Small intestine (tissue), 7 donors: ENCODE results near the gene VWF. TPM values are rescaled to one million over a fixed set of nuclear protein-coding genes. Genes with fewer than 3 reads are reported as not detected.

Experiments
- DNase-seq, 2 donors: peaks; one replicate each; pipeline versions ENCODE4 v3.0.0 to v3.0.0-alpha.2; 2013
- FAIRE-seq: peaks from 2 replicates; lab custom pipeline; 2012; peaks lifted over from hg19 to GRCh38; lab: Jason Lieb, UNC
- H3K27ac ChIP-seq, 3 donors: one replicate each; pipeline ENCODE4 v1.5.1; 2013; ENCODE audit warnings: low read length in 2 of 3, mild to moderate bottlenecking in 2 of 3, control low read depth in 1 of 3, inconsistent platforms in 1 of 3, low read depth in 1 of 3, moderate library complexity in 1 of 3
- H3K27me3 ChIP-seq, 3 donors: one replicate each; pipeline ENCODE4 v1.6.1; 2013; ENCODE audit warnings: low read length in 3 of 3, inconsistent platforms in 1 of 3; ENCODE audit not compliant: control insufficient read depth in 3 of 3, insufficient read depth in 3 of 3
- H3K36me3 ChIP-seq, 3 donors: one replicate each; pipeline ENCODE4 v1.6.1; 2013; ENCODE audit warnings: low read length in 3 of 3, inconsistent platforms in 1 of 3, low read depth in 1 of 3, mild to moderate bottlenecking in 1 of 3, moderate library complexity in 1 of 3; ENCODE audit not compliant: control insufficient read depth in 3 of 3, insufficient read depth in 2 of 3
- H3K4me1 ChIP-seq, 3 donors: one replicate each; pipeline ENCODE4 v1.6.1; 2013; ENCODE audit warnings: low read length in 2 of 3, inconsistent platforms in 1 of 3, low read depth in 1 of 3, mild to moderate bottlenecking in 1 of 3, moderate library complexity in 1 of 3; ENCODE audit not compliant: control insufficient read depth in 3 of 3, insufficient read depth in 2 of 3
- H3K4me3 ChIP-seq, 3 donors: one replicate each; pipeline ENCODE4 v1.5.1; 2013; ENCODE audit warnings: low read length in 3 of 3, control low read depth in 1 of 3, inconsistent platforms in 1 of 3, low read depth in 1 of 3, mild to moderate bottlenecking in 1 of 3, moderate library complexity in 1 of 3
- H3K9me3 ChIP-seq, 2 donors: one replicate each; pipeline ENCODE4 v1.6.1; 2013; ENCODE audit warnings: low read depth in 1 of 2, low read length in 1 of 2; ENCODE audit not compliant: control insufficient read depth in 2 of 2, insufficient read depth in 1 of 2
- WGBS, 3 donors: extraction: QIAGEN DNeasy Blood & Tissue Kit; methylation state at CpG; one replicate each; pipeline ENCODE4 v1.1.7; 2013; 5-methylcytosine and 5-hydroxymethylcytosine counted together
- polyA plus RNA-seq, 4 donors: library from polyadenylated mRNA; stranded (reverse) in 3 of 4; unstranded in 1 of 4; fragments of 200-250 nt in 3 of 4; fragments of 120-200 nt in 1 of 4; gene quantifications; one replicate each; pipeline versions ENCODE4 v1.2.1 to v1.2.3, GENCODE V29; 2013
- donor health status: healthy with polysubstance abuse.
- donor health status: control.
- donor health status: control.
- donor health status: Bipolar disorder and iron deficiency.
- donor health status: healthy.

VWF gene
- polyA plus RNA-seq, 4 donors, result 2.2 to 82.9 (median 6.1) TPM

- 73 to 89% (median 81%) methylated on average over 1 of the region's 1 CpG for WGBS, 3 donors
- peaks cover 13 to 54% (median 24%) of the 10 kb centered on the region in 3 donors for H3K27me3 ChIP-seq
- FAIRE-seq, result no peak
Measured at GRCh38 chr12:5947006-5947405, 177.5 kb downstream of the VWF start.

DNA sequence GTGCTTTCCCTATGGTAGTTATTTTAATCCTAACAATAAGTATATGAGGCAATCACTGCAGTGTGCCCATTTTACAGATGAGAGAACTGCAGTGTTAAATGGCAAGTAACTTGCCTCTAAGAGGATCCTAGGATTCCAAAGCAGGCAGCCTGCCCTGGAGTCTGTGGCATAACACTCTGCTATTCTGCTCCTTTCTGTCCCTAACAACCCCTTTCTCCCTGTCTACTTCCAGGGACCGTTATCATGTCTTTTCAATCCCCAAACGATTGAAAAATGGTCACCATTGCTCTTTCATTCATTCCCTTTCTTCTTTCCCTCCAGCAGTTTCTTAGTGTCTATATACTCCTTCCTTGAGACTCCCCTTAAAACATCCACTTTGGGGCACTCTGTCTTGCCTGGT, 178.1 kb downstream of the VWF start:
- Histone ChIP-seq H3K9me3 (no peaks in the 10 kb centered on the region), H3K27ac (no peak overlapping the region), H3K4me3 (no peak overlapping the region), H3K36me3 (no peaks in the 10 kb centered on the region), H3K4me1 (peaks cover 0 to 2% (median 0%) of the 10 kb centered on the region in 3 donors), H3K27me3 (peaks cover 13 to 54% (median 22%) of the 10 kb centered on the region in 3 donors)
- no peak for DNase-seq
- WGBS, 3 donors, result 80 to 81% (median 81%) methylated on average over 2 of the region's 2 CpGs
- no peak for FAIRE-seq

More at GRCh38 chr12:5947006-5947405, 177.5 kb downstream of the VWF start:
- Histone ChIP-seq H3K36me3 (no peaks in the 10 kb centered on the region), H3K27ac (no peak overlapping the region), H3K4me1 (peaks cover 0 to 2% (median 0%) of the 10 kb centered on the region in 3 donors), H3K4me3 (no peak overlapping the region), H3K9me3 (no peaks in the 10 kb centered on the region)
- DNase-seq, result no peak

DNA sequence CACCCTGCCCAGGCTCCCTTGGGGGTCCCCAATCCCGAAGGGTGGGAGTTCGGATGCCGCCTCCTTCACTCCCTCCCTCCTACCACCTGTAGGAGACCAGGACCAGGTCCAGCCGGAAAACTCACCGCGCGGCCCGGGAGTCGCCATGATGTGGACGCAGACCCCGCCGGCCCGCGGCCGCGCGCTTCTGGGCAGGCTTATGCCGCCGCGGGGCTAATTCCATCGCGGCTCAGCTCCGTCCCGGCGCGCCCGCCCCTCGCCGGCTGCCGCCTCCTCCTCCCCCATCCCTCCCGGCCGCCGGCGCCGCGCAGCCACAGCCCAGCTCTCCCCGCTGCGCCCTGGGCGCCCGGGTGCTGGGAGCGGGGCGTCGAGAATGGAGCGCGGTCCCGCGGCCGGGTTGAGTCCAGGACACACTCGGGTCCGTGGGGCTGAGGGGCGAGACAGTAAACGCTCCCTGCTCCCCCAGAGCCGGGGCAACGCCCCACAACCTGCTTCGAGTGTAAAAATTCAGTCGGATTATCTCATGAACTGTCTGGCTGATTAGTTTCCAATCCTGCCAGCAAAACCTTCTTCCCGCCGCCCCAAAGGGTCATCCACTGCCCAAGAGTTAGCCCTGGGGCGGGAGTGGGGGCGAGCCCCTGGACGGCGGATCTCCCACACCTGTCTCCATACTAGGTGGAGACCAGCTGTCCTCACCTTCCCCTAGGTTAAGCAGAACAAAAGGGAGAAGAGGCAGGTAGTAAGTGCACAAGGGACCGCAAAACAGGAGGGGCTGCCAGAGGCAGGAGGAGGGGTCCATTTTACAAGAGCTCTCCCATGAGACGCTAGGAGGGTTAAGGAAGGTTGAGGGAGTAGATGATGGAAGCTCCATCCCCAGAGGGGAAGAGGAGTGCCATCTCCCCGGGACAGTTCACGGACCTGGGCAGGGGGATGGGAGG, 179.1 kb downstream of the VWF start, which contains the start of gene ANO2:
ANO2 (minus strand) TSS at position 189 of the 938 bp plus-strand sequence; CDS start at position 147, 42 bp downstream.
- Histone ChIP-seq H3K27me3 (peaks cover 13 to 54% (median 22%) of the 10 kb centered on the region in 3 donors), H3K9me3 (no peaks in the 10 kb centered on the region), H3K4me1 (peaks cover 0 to 2% (median 0%) of the 10 kb centered on the region in 3 donors), H3K4me3 (peak within 1 kb of the TSS in 1 of 3 donors; percentile 25), H3K27ac (no peak within 1 kb of the TSS), H3K36me3 (no peaks in the 10 kb centered on the region)
- DNase-seq, result peak in 1 of 2 donors; percentile 36
- FAIRE-seq, result no peak
- WGBS, 3 donors, result 5 to 7% (median 7%) methylated on average over 52 to 66 of the region's 66 CpGs

GRCh38 chr12:5944688-5945070, 179.8 kb downstream of the VWF start:
- Histone ChIP-seq H3K27ac (no peak overlapping the region), H3K27me3 (peaks cover 13 to 51% (median 21%) of the 10 kb centered on the region in 3 donors), H3K4me3 (peak overlapping the region in 1 of 3 donors; percentile 25), H3K4me1 (peaks cover 0 to 2% (median 0%) of the 10 kb centered on the region in 3 donors), H3K36me3 (no peaks in the 10 kb centered on the region), H3K9me3 (no peaks in the 10 kb centered on the region)
- FAIRE-seq, result no peak
- no peak for DNase-seq
- 8 to 23% (median 19%) methylated on average over 12 of the region's 12 CpGs for WGBS, 3 donors

- DNase-seq, result no peak
- Histone ChIP-seq H3K27ac (no peak overlapping the region), H3K36me3 (no peaks in the 10 kb centered on the region), H3K27me3 (peaks cover 13 to 50% (median 19%) of the 10 kb centered on the region in 3 donors), H3K4me1 (peaks cover 0 to 2% (median 0%) of the 10 kb centered on the region in 3 donors), H3K4me3 (no peak overlapping the region), H3K9me3 (no peaks in the 10 kb centered on the region)
- 64 to 83% (median 71%) methylated on average over 8 of the region's 8 CpGs for WGBS, 3 donors
- FAIRE-seq, result no peak
Measured at GRCh38 chr12:5944053-5944452, 180.4 kb downstream of the VWF start.

GRCh38 chr12:5941907-5942306, 182.6 kb downstream of the VWF start:
- FAIRE-seq (no peak), DNase-seq (no peak)
- Histone ChIP-seq H3K9me3 (no peaks in the 10 kb centered on the region), H3K36me3 (no peaks in the 10 kb centered on the region), H3K27ac (no peak overlapping the region), H3K4me1 (peaks cover 0 to 2% (median 0%) of the 10 kb centered on the region in 3 donors), H3K4me3 (no peak overlapping the region), H3K27me3 (peaks cover 11 to 38% (median 13%) of the 10 kb centered on the region in 3 donors)
- 81 to 90% (median 89%) methylated on average over 3 of the region's 3 CpGs for WGBS, 3 donors

DNA sequence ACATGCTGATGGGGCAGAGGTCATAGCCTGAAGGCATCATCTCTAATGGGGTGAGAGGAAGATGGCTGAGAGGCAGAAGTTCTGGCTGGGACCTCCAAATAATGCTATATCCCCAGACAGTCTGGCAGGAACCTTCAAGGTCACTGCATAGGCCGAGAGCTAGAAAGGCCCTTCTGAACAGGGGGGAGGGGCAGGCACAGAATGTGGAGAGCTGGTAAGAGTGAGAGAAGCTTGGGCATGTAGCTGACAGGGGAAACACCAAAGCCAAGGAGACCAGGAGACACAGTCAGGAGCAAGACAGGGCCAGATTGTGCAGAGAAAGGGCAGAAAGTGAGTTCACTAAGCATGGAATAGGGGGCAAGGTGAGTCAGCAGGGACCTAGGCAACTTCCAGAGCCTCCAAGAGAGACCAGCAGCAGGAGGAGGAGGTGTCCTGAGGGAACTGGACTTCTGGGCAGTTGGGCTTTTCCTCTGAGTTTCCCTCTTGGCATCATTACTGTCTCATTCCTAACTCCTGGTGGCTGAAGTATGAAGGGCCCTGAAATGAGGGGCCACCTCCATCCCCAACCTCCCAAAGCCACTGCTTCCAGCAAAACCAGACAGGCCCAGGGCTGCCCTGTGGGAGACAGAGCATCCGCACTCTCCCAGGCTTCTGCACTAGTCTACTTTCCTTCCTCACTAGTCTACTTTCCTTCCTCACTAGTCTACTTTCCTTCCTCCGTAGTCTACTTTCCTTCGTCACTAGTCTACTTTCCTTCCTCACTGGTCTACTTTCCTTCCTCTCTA, 196.5 kb downstream of the VWF start:
- Histone ChIP-seq H3K9me3 (no peaks in the 10 kb centered on the region), H3K36me3 (no peaks in the 10 kb centered on the region), H3K4me3 (no peak overlapping the region), H3K27me3 (peaks cover 0 to 5% (median 0%) of the 10 kb centered on the region in 3 donors), H3K4me1 (no peaks in the 10 kb centered on the region), H3K27ac (no peak overlapping the region)
- no peak for DNase-seq
- 76 to 79% (median 77%) methylated on average over 4 of the region's 4 CpGs for WGBS, 3 donors
- FAIRE-seq, result no peak

DNA sequence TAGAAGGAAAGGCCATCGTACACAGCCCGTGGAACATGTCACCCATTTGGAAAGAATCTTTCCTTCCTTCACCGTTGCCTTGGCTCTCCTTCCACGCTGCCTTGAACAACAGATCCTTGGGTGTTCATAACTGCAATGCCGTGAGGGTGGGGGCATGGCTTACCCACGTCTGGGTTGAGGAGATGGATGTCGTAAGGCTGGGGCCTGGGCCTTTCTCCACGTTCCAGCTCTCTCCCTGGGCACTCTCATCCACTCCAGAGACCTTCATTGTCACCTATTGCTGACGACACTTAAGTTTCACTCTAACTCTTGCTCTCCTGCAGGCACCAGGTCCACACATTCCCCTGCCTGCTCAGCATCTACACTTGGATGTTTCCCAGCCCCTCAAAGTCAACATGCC, 198.8 kb downstream of the VWF start:
- no peak for DNase-seq
- Histone ChIP-seq H3K27ac (no peak overlapping the region), H3K27me3 (peaks cover 0 to 3% (median 0%) of the 10 kb centered on the region in 3 donors), H3K9me3 (no peaks in the 10 kb centered on the region), H3K36me3 (no peaks in the 10 kb centered on the region), H3K4me1 (no peaks in the 10 kb centered on the region), H3K4me3 (no peak overlapping the region)
- 79 to 85% (median 82%) methylated on average over 9 of the region's 9 CpGs for WGBS, 3 donors
- no peak for FAIRE-seq
